ENCODE measurements around the gene SDE2.

DNA sequence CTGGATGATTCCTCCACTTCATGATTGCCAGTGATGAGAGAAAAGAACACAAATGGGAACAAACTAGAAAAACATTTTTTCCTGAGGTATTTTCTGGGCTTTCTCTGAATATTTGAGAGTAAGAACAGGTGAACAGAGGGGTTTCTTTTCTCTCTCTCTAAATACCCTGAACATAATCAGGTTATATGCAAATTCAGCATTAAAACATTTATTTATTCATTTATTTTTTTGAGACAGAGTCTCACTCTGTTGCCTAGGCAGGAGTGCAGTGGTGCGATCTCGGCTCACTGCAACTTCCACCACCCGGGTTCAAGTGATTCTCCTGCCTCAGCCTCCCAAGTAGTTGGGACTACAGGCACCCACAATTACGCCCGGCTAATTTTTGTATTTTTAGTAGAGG lies 52.3 kb downstream of the SDE2 start:
- TF ChIP-seq GATA2 (IDR thresholded peaks at IDR 0.05; ENCODE audit: low read depth, low read length) (no peak), GATA3 (IDR thresholded peaks at IDR 0.05; ENCODE audit: low read depth, low read length) (no peak)

All from SH-SY5Y (cell line).